ENCODE results near the gene RPL12. TPM values are rescaled to one million over a fixed set of nuclear protein-coding genes. Genes with fewer than 3 reads are reported as not detected.
A peak's percentile ranks its signal among the peaks of the same experiment; 100 is the strongest.

RPL12 gene
- total and polyA plus RNA-seq, 9 of the 15 experiments (the other 6 are each of a cell fraction or from before 2014, with no cell fraction given) = 1,614 to 4,558 (median 2,531) TPM

- TF ChIP-seq MBD1 (CRISPR knock-in tag; IDR thresholded peaks at IDR 0.05) (no peak), MCM3 (IDR thresholded peaks at IDR 0.05) (no peak), SIN3A (IDR thresholded peaks at IDR 0.05; ENCODE audit: borderline replicate concordance in 2 of 2, control insufficient read depth in 1 of 2, low read depth in 2 of 2, low read length in 2 of 2) (no peak), ELK1 (CRISPR knock-in tag; IDR thresholded peaks at IDR 0.05) (no peak), NFIC (IDR thresholded peaks at IDR 0.05) (no peak), TBP (optimal IDR thresholded peaks at IDR 0.05; ENCODE audit: low read depth, low read length) (no peak), GTF2A2 (tag; IDR thresholded peaks at IDR 0.05) (no peak)
Measured at GRCh38 chr9:127404631-127405030, 46.6 kb downstream of the RPL12 start (continued).

GRCh38 chr9:127403507-127404192, 47.6 kb downstream of the RPL12 start:
- ATAC-seq (no peak), FAIRE-seq (no peak), DNase-seq (ENCODE audit: extremely low read depth in 1 of 4, low spot score in 3 of 4) (no peak)
- 82% methylated on average over 17 of the region's 22 CpGs for WGBS (ENCODE audit: insufficient coverage, low coverage, missing lambda C conversion rate)
- CTCF ChIA-PET (ENCODE audit: low intra/inter-chr PET ratio) = no interaction called here
- in situ Hi-C loops (cut with MboI) (no loop called here), intact Hi-C loops (cut with micrococcal nuclease) (no loop called here)
- POLR2A ChIA-PET = interaction anchor here (0.5 kb wide), 1 partner anchor 16 kb away, joined by 3 read pairs; no protein-coding TSS in a partner anchor
- H3K36me3 ChIP-seq (ENCODE audit: control insufficient read depth, insufficient read depth, low read length) = no peaks in the 10 kb centered on the region
- H3K27me3 ChIP-seq (ENCODE audit: control insufficient read depth in 2 of 2, insufficient read depth in 2 of 2, low read length in 2 of 2) = no peaks in the 10 kb centered on the region
- H3K4me2 ChIP-seq (ENCODE audit: insufficient read depth, low read length) = no peak overlapping the region
- no peaks in the 10 kb centered on the region; the same call in 1 of the 2 replicates for H4K20me1 ChIP-seq (replicated peaks; ENCODE audit: control insufficient read depth, insufficient read depth, low read length)
- no peaks in the 10 kb centered on the region for H3K9me3 ChIP-seq (replicated peaks; ENCODE audit: control insufficient read depth, insufficient read depth, low read depth, low read length)
- peaks cover 6% of the 10 kb centered on the region for H3K9me1 ChIP-seq (ENCODE audit: control insufficient read depth, insufficient read depth, low read length)
- no peak overlapping the region for H3K4me3 ChIP-seq
- H3K4me1 ChIP-seq (replicated peaks in 1 of 2; ENCODE audit: control insufficient read depth in 2 of 2, insufficient read depth in 2 of 2, low read length in 2 of 2) = peaks cover 2 to 40% of the 10 kb centered on the region in 2 experiments; a peak in 4 of 5 replicates
- H3K79me2 ChIP-seq (ENCODE audit: control insufficient read depth, insufficient read depth, low read length) = no peaks in the 10 kb centered on the region
- no peak overlapping the region for H2AFZ ChIP-seq (ENCODE audit: low read depth, low read length)
- peak overlapping the region in 1 of 2 experiments; percentile 28; a peak in 1 of 4 replicates for H3K9ac ChIP-seq (ENCODE audit: insufficient read depth in 1 of 2, low read depth in 2 of 2, low read length in 2 of 2)
- no TSS peak for BruUV-seq (replicated peaks)
- H3K27ac ChIP-seq (ENCODE audit: extremely low read depth, low read depth, low read length) = no peak overlapping the region
- TF ChIP-seq MYNN (IDR thresholded peaks at IDR 0.05) = no peak
- TF ChIP-seq MYNN (CRISPR knock-in tag; IDR thresholded peaks at IDR 0.05) = no peak
- TF ChIP-seq MECOM (CRISPR knock-in tag; IDR thresholded peaks at IDR 0.05) = no peak
- TF ChIP-seq ATF6 (CRISPR knock-in tag; IDR thresholded peaks at IDR 0.05) = no peak
- no peak for TF ChIP-seq XRCC3 (IDR thresholded peaks at IDR 0.05)
- no peak for TF ChIP-seq PHTF2 (CRISPR knock-in tag; IDR thresholded peaks at IDR 0.05)
- no peak for TF ChIP-seq TRIM25 (IDR thresholded peaks at IDR 0.05; ENCODE audit: borderline replicate concordance)
- no peak for TF ChIP-seq SREBF2 (CRISPR knock-in tag; IDR thresholded peaks at IDR 0.05)

Data from K562 (cell line).